ENCODE data around the gene PTPRN2. TPM values are rescaled to one million over a fixed set of nuclear protein-coding genes. Genes with fewer than 3 reads are reported as not detected.

The PTPRN2 gene
- polyA plus RNA-seq, 1 of the 3 experiments (the other 2 are of a cell fraction) = 4.0 TPM

DNA sequence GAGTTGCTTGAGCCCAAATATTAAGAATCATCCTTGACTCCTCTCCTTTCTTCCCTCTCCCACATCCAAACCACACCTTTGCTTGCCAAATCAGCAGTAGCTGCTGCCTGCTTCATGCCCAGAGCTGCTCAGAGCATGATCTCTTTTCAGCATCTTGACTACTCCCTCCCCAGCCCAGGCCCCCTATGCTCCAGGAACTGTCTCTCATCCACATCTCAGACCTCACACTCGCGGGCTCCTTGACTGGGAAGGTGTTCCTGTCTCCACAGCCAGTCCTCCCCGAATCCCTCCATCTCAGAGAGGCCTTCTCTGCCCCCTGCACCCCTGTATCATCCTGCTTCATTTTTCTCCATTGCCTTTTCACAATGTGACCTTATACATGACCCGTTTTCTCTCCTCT lies 1093.8 kb downstream of the PTPRN2 start:
- no peak for TF ChIP-seq RXRA (IDR thresholded peaks at IDR 0.05; ENCODE audit: borderline replicate concordance, low read depth)
- no peak for TF ChIP-seq TEAD4 (IDR thresholded peaks at IDR 0.05; ENCODE audit: borderline replicate concordance, insufficient read depth)
- TF ChIP-seq GATA2 (CRISPR knock-in tag; IDR thresholded peaks at IDR 0.05) = no peak
- TF ChIP-seq, protein P1, sequence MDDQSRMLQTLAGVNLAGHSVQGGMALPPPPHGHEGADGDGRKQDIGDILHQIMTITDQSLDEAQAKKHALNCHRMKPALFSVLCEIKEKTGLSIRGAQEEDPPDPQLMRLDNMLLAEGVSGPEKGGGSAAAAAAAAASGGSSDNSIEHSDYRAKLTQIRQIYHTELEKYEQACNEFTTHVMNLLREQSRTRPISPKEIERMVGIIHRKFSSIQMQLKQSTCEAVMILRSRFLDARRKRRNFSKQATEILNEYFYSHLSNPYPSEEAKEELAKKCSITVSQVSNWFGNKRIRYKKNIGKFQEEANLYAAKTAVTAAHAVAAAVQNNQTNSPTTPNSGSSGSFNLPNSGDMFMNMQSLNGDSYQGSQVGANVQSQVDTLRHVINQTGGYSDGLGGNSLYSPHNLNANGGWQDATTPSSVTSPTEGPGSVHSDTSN (IDR thresholded peaks at IDR 0.05) = no peak
- TF ChIP-seq FOSL2 (IDR thresholded peaks at IDR 0.05; ENCODE audit: borderline replicate concordance, low read depth) = no peak
- TF ChIP-seq MEF2A (IDR thresholded peaks at IDR 0.05; ENCODE audit: borderline replicate concordance, low read depth) = no peak
- no peak for TF ChIP-seq EP300 (IDR thresholded peaks at IDR 0.05; ENCODE audit: borderline replicate concordance in 1 of 2, low read depth in 1 of 2, low read length in 1 of 2)
- TF ChIP-seq SIN3A (IDR thresholded peaks at IDR 0.05; ENCODE audit: borderline replicate concordance, low read depth, low read length) = no peak
- TF ChIP-seq TAF1 (IDR thresholded peaks at IDR 0.05; ENCODE audit: borderline replicate concordance, low read depth, low read length) = no peak
- no peaks in the 10 kb centered on the region for H3K9me2 ChIP-seq
- WGBS (ENCODE audit: low lambda C conversion rate) = 27% methylated on average over 4 of the region's 4 CpGs
- H3K9me3 ChIP-seq = 0 out of 2 replicates have a peak, but pooled peaks cover 6% of the 10 kb centered on the region
- no peaks in the 10 kb centered on the region for H3F3A ChIP-seq (replicated peaks; ENCODE audit: insufficient read depth)
- H3K4me1 ChIP-seq (ENCODE audit: control insufficient read depth in 1 of 2, insufficient read depth in 2 of 2, low read depth in 1 of 2, low read length in 1 of 2) = peaks cover 0 to 2% of the 10 kb centered on the region in 2 experiments; a peak in 1 of 4 replicates
- H3K27me3 ChIP-seq (ENCODE audit: insufficient read depth) = no peaks in the 10 kb centered on the region
- H3K4me3 ChIP-seq (ENCODE audit: low read depth in 2 of 2, low read length in 1 of 2) = no peak overlapping the region
- no peak overlapping the region for H3K4me2 ChIP-seq
- no peaks in the 10 kb centered on the region for H4K20me1 ChIP-seq (ENCODE audit: insufficient read depth)
- DNase-seq = no peak
- H3K27ac ChIP-seq (ENCODE audit: low read depth in 2 of 2, low read length in 1 of 2) = no peak overlapping the region
- no peak overlapping the region for H2AFZ ChIP-seq (ENCODE audit: low read depth)
- no peak overlapping the region for H3K9ac ChIP-seq
- no peaks in the 10 kb centered on the region for H3K36me3 ChIP-seq (replicated peaks in 1 of 2; ENCODE audit: control insufficient read depth in 1 of 2, insufficient read depth in 2 of 2, low read length in 1 of 2)
- no peaks in the 10 kb centered on the region for H3K79me2 ChIP-seq (ENCODE audit: insufficient read depth)
- ChIA-PET CTCF (no interaction called here), POLR2A (no interaction called here)

DNA sequence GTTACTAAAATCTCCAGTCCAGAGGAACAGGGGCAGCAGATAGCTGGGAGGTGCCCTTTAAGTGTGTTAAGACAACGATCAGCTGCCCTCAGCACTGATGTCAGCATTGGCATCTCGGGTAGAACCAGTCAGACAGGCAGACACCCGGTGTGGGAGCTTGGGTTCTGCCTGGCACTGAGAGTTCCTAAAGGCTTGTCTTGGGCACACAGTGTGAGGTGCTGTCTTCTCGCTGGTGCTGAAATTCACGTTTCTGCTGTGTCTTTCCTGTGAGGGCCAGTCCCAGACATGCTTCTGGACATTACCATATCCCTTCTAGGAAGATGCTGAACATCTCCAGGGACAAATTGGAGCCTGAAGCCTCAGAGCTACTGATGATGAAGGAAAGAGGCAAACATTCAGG lies 1094.6 kb downstream of the PTPRN2 start:
- Histone ChIP-seq H3K9me3 (0 out of 2 replicates have a peak, but pooled peaks cover 6% of the 10 kb centered on the region), H3K9me2 (no peaks in the 10 kb centered on the region), H3K4me1 (ENCODE audit: control insufficient read depth in 1 of 2, insufficient read depth in 2 of 2, low read depth in 1 of 2, low read length in 1 of 2) (no peaks in the 10 kb centered on the region), H3F3A (replicated peaks; ENCODE audit: insufficient read depth) (no peaks in the 10 kb centered on the region), H3K9ac (no peak overlapping the region), H4K20me1 (ENCODE audit: insufficient read depth) (no peaks in the 10 kb centered on the region), H3K4me3 (ENCODE audit: low read depth in 2 of 2, low read length in 1 of 2) (no peak overlapping the region), H3K27ac (ENCODE audit: low read depth in 2 of 2, low read length in 1 of 2) (no peak overlapping the region), H3K27me3 (ENCODE audit: insufficient read depth) (no peaks in the 10 kb centered on the region), H3K4me2 (no peak overlapping the region), H3K36me3 (replicated peaks in 1 of 2; ENCODE audit: control insufficient read depth in 1 of 2, insufficient read depth in 2 of 2, low read length in 1 of 2) (no peaks in the 10 kb centered on the region), H3K79me2 (ENCODE audit: insufficient read depth) (no peaks in the 10 kb centered on the region), H2AFZ (ENCODE audit: low read depth) (no peak overlapping the region)
- ChIA-PET CTCF (interaction anchor here (1.4 kb wide), 1 partner anchor 18 kb away, joined by 4 read pairs; no protein-coding TSS in a partner anchor), POLR2A (no interaction called here)
- TF ChIP-seq NFIC (IDR thresholded peaks at IDR 0.05; ENCODE audit: borderline replicate concordance) = no peak
- TF ChIP-seq, protein P2, sequence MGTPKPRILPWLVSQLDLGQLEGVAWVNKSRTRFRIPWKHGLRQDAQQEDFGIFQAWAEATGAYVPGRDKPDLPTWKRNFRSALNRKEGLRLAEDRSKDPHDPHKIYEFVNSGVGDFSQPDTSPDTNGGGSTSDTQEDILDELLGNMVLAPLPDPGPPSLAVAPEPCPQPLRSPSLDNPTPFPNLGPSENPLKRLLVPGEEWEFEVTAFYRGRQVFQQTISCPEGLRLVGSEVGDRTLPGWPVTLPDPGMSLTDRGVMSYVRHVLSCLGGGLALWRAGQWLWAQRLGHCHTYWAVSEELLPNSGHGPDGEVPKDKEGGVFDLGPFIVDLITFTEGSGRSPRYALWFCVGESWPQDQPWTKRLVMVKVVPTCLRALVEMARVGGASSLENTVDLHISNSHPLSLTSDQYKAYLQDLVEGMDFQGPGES (IDR thresholded peaks at IDR 0.05; ENCODE audit: low read depth, low read length) = no peak
- TF ChIP-seq, protein P3, sequence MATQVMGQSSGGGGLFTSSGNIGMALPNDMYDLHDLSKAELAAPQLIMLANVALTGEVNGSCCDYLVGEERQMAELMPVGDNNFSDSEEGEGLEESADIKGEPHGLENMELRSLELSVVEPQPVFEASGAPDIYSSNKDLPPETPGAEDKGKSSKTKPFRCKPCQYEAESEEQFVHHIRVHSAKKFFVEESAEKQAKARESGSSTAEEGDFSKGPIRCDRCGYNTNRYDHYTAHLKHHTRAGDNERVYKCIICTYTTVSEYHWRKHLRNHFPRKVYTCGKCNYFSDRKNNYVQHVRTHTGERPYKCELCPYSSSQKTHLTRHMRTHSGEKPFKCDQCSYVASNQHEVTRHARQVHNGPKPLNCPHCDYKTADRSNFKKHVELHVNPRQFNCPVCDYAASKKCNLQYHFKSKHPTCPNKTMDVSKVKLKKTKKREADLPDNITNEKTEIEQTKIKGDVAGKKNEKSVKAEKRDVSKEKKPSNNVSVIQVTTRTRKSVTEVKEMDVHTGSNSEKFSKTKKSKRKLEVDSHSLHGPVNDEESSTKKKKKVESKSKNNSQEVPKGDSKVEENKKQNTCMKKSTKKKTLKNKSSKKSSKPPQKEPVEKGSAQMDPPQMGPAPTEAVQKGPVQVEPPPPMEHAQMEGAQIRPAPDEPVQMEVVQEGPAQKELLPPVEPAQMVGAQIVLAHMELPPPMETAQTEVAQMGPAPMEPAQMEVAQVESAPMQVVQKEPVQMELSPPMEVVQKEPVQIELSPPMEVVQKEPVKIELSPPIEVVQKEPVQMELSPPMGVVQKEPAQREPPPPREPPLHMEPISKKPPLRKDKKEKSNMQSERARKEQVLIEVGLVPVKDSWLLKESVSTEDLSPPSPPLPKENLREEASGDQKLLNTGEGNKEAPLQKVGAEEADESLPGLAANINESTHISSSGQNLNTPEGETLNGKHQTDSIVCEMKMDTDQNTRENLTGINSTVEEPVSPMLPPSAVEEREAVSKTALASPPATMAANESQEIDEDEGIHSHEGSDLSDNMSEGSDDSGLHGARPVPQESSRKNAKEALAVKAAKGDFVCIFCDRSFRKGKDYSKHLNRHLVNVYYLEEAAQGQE (IDR thresholded peaks at IDR 0.05; ENCODE audit: low read depth, low read length) = no peak
- TF ChIP-seq RCOR1 (IDR thresholded peaks at IDR 0.05; ENCODE audit: low read length) = no peak
- no peak for TF ChIP-seq ELF1 (IDR thresholded peaks at IDR 0.05)
- TF ChIP-seq YY1 (IDR thresholded peaks at IDR 0.05; ENCODE audit: low read depth) = no peak
- no peak for TF ChIP-seq TEAD4 (IDR thresholded peaks at IDR 0.05; ENCODE audit: borderline replicate concordance, insufficient read depth)
- TF ChIP-seq, protein P1 (IDR thresholded peaks at IDR 0.05) = no peak
- TF ChIP-seq MXI1 (IDR thresholded peaks at IDR 0.05; ENCODE audit: low read depth, low read length) = no peak
- TF ChIP-seq RFX5 (IDR thresholded peaks at IDR 0.05; ENCODE audit: low read length) = no peak
- TF ChIP-seq EP300 (IDR thresholded peaks at IDR 0.05; ENCODE audit: borderline replicate concordance in 1 of 2, low read depth in 1 of 2, low read length in 1 of 2) = no peak
- no peak for TF ChIP-seq GATA2 (CRISPR knock-in tag; IDR thresholded peaks at IDR 0.05)
- TF ChIP-seq POLR2AphosphoS5 (IDR thresholded peaks at IDR 0.05; ENCODE audit: low read depth, low read length) = no peak
- no peak for TF ChIP-seq JUND (IDR thresholded peaks at IDR 0.05)
- TF ChIP-seq FOXJ3 (CRISPR knock-in tag; IDR thresholded peaks at IDR 0.05) = no peak
- no peak for TF ChIP-seq RXRA (IDR thresholded peaks at IDR 0.05; ENCODE audit: borderline replicate concordance, low read depth)
- no peak for TF ChIP-seq SMC3 (IDR thresholded peaks at IDR 0.05; ENCODE audit: low read depth, low read length)
- WGBS (ENCODE audit: low lambda C conversion rate) = 9% methylated on average over 5 of the region's 5 CpGs
- DNase-seq = no peak
